HG03095 (cell line): ENCODE measurements around the gene WNT2B.
"Not testable (repeated sequence)": the region's sequence is repeated elsewhere in the genome, so short reads cannot be mapped to it uniquely, and the experiment has no call there.

Source experiments
- ATAC-seq: cut with Tn5 transposase; IDR thresholded peaks from one replicate; pipeline ENCODE4 v1.9.1; 2021; ENCODE audit warnings: moderate library complexity; ENCODE audit not compliant: unreplicated experiment

The WNT2B gene

GRCh38 chr1:112508278-112509004, at the start of gene WNT2B:
WNT2B (plus strand) TSS chr1:112508965; CDS start chr1:112509263, 298 bp downstream.
- ATAC-seq = no peak

GRCh38 chr1:112460615-112461014, 48.1 kb upstream of the WNT2B start:
- no peak for ATAC-seq

GRCh38 chr1:112461200-112461871, 47.4 kb upstream of the WNT2B start:
- ATAC-seq = no peak

- ATAC-seq = no peak
These were observed 45.8 kb upstream of the WNT2B start for GRCh38 chr1:112462953-112463279.

- no peak for ATAC-seq
These were observed 44.3 kb upstream of the WNT2B start for GRCh38 chr1:112464501-112464900.

- no peak for ATAC-seq
These were observed 43.6 kb upstream of the WNT2B start for GRCh38 chr1:112465122-112465521.

- peak; percentile 90 for ATAC-seq
These were observed 42.6 kb upstream of the WNT2B start for GRCh38 chr1:112466078-112466660.

- not testable (repeated sequence) for ATAC-seq
These were observed 38.4 kb upstream of the WNT2B start for GRCh38 chr1:112470324-112470723.

GRCh38 chr1:112470966-112471365, 37.8 kb upstream of the WNT2B start:
- ATAC-seq = no peak

- no peak for ATAC-seq
These were observed 36.6 kb upstream of the WNT2B start for GRCh38 chr1:112472142-112472541.

GRCh38 chr1:112477550-112477949, 31.2 kb upstream of the WNT2B start:
- ATAC-seq = no peak

- no peak for ATAC-seq
These were observed 30.5 kb upstream of the WNT2B start for GRCh38 chr1:112478314-112478713.

- ATAC-seq = not testable (repeated sequence)
These were observed 22.7 kb upstream of the WNT2B start for GRCh38 chr1:112486063-112486462.

- ATAC-seq = not testable (repeated sequence)
These were observed 21.1 kb upstream of the WNT2B start for GRCh38 chr1:112487686-112488085.

- ATAC-seq = no peak
These were observed 20.6 kb upstream of the WNT2B start for GRCh38 chr1:112488141-112488540.

GRCh38 chr1:112492076-112492475, 16.7 kb upstream of the WNT2B start:
- ATAC-seq = no peak

GRCh38 chr1:112493351-112493750, 15.4 kb upstream of the WNT2B start:
- ATAC-seq = no peak

- ATAC-seq = no peak
These were observed 12.5 kb upstream of the WNT2B start for GRCh38 chr1:112496290-112496689.

- ATAC-seq = peak; percentile 51
These were observed 6.7 kb upstream of the WNT2B start for GRCh38 chr1:112501810-112502641.

- no peak for ATAC-seq
These were observed 5.9 kb upstream of the WNT2B start for GRCh38 chr1:112502826-112503225.

- ATAC-seq = no peak
These were observed 4.6 kb upstream of the WNT2B start for GRCh38 chr1:112504001-112504660.
